Peyer's patch (tissue), 4 donors: ENCODE data around the gene GNPTG. TPM values are rescaled to one million over a fixed set of nuclear protein-coding genes. Genes with fewer than 3 reads are reported as not detected.
A peak's percentile ranks its signal among the peaks of the same experiment; 100 is the strongest.

ENCODE experiments used
- DNase-seq, 3 donors: peaks; one replicate each; pipeline ENCODE4 v3.0.0-alpha.2; 2017 to 2019
- H3K27ac ChIP-seq, 4 donors: fragments of 200-600 bp; sonication (generic); one replicate each; pipeline ENCODE4 v1.5.1; 2016 to 2019
- H3K27me3 ChIP-seq, 2 donors: fragments of 200-600 bp; sonication (generic); one replicate each; pipeline ENCODE4 v1.5.1; 2019
- H3K36me3 ChIP-seq, 3 donors: fragments of 200-600 bp; sonication (generic); one replicate each; pipeline ENCODE4 v1.5.1; 2016 to 2019
- H3K4me1 ChIP-seq, 4 donors: fragments of 200-600 bp; sonication (generic); one replicate each; pipeline ENCODE4 v1.5.1; 2016 to 2019
- H3K4me3 ChIP-seq, 4 donors: fragments of 200-600 bp; sonication (generic); 1 replicate in 3 of 4; 2 replicates in 1 of 4; pipeline ENCODE4 v1.5.1; 2016 to 2019; ENCODE audit warnings: mild to moderate bottlenecking in 1 of 4
- H3K9me3 ChIP-seq, 4 donors: fragments of 200-600 bp; sonication (generic); one replicate each; pipeline ENCODE4 v1.5.1; 2016 to 2019; ENCODE audit warnings: mild to moderate bottlenecking in 1 of 4
- POLR2A ChIP-seq, 2 donors: fragments of 450-650 bp; IDR thresholded peaks; one replicate each; pipeline ENCODE4 v1.5.1; 2017; ENCODE audit warnings: antibody characterized with exemption in 2 of 2, mild to moderate bottlenecking in 2 of 2, moderate library complexity in 2 of 2
- total RNA-seq, 4 donors: library from RNA; depleted of rRNA; stranded (reverse); fragments of >200 nt; gene quantifications; one replicate each; pipeline ENCODE4 v1.1.0, GENCODE V29; 2016
- TF ChIP-seq, protein P1 (sequence below), 6 experiments: fragments of 450-650 bp in 4 of 6; fragments of 200-600 bp in 2 of 6; sonication (generic) in 1 of 6; IDR thresholded peaks; one replicate each; pipeline ENCODE4 v1.5.1; 2017 to 2019; ENCODE audit warnings: antibody characterized with exemption in 6 of 6, mild to moderate bottlenecking in 3 of 6, moderate library complexity in 1 of 6

GNPTG gene
- total RNA-seq, 4 donors from 2014 or later = 51.1 to 83.3 (median 65.0) TPM

DNA sequence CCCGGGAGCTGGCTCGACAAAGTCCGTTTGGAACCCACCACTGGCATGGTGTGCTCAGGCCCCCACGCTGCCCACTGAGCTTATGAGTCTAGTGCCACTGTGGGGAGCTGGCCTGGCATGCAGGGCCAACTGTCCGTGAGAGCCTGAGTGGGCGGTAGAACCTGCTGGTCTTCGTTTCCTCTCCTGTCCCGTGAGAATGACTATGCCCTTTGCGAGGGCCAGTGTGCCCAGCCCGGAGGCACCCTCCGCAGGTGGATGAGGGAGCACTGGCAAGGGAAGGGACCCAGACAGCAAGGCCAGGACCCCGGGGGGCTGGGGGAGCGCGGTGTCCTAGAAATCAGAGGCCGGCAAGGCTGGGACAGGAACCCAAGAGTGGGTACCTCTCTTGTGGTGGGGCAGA, 15.1 kb upstream of the GNPTG start:
- Histone ChIP-seq H3K4me3 (no peak overlapping the region), H3K9me3 (no peaks in the 10 kb centered on the region), H3K4me1 (peaks cover 0 to 56% (median 22%) of the 10 kb centered on the region in 4 donors), H3K36me3 (no peaks in the 10 kb centered on the region), H3K27me3 (peaks cover 0 to 21% of the 10 kb centered on the region in 2 donors), H3K27ac (no peak overlapping the region)
- no peak for TF ChIP-seq POLR2A (IDR thresholded peaks at IDR 0.05)
- DNase-seq = no peak

DNA sequence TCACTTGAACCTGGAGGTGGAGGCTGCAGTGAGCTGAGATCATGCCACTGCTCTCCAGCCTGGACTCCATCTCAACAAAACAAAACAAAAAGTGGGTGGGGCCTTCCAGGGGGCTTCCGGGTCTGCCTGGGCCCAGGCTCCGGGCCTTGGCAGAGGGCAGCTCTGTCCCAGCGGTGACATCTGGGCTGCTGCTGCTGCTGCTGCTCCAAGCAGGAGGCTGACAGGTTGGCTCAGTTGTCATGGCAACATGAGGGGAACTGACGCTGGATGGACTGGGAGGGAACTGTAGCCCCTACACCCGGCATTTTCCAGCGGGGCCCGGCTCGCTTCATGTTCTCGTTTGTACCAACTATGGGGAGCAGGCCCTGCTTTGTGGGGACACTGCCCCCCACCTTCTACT, 14.2 kb upstream of the GNPTG start:
- peaks cover 2 to 57% (median 23%) of the 10 kb centered on the region in 4 donors for H3K4me1 ChIP-seq
- TF ChIP-seq POLR2A (IDR thresholded peaks at IDR 0.05) = no peak
- TF ChIP-seq, protein P1, sequence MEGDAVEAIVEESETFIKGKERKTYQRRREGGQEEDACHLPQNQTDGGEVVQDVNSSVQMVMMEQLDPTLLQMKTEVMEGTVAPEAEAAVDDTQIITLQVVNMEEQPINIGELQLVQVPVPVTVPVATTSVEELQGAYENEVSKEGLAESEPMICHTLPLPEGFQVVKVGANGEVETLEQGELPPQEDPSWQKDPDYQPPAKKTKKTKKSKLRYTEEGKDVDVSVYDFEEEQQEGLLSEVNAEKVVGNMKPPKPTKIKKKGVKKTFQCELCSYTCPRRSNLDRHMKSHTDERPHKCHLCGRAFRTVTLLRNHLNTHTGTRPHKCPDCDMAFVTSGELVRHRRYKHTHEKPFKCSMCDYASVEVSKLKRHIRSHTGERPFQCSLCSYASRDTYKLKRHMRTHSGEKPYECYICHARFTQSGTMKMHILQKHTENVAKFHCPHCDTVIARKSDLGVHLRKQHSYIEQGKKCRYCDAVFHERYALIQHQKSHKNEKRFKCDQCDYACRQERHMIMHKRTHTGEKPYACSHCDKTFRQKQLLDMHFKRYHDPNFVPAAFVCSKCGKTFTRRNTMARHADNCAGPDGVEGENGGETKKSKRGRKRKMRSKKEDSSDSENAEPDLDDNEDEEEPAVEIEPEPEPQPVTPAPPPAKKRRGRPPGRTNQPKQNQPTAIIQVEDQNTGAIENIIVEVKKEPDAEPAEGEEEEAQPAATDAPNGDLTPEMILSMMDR (IDR thresholded peaks at IDR 0.05) = no peak
- H3K9me3 ChIP-seq = no peaks in the 10 kb centered on the region
- peaks cover 0 to 21% of the 10 kb centered on the region in 2 donors for H3K27me3 ChIP-seq
- H3K36me3 ChIP-seq = no peaks in the 10 kb centered on the region
- no peak overlapping the region for H3K4me3 ChIP-seq
- DNase-seq = no peak
- no peak overlapping the region for H3K27ac ChIP-seq

DNA sequence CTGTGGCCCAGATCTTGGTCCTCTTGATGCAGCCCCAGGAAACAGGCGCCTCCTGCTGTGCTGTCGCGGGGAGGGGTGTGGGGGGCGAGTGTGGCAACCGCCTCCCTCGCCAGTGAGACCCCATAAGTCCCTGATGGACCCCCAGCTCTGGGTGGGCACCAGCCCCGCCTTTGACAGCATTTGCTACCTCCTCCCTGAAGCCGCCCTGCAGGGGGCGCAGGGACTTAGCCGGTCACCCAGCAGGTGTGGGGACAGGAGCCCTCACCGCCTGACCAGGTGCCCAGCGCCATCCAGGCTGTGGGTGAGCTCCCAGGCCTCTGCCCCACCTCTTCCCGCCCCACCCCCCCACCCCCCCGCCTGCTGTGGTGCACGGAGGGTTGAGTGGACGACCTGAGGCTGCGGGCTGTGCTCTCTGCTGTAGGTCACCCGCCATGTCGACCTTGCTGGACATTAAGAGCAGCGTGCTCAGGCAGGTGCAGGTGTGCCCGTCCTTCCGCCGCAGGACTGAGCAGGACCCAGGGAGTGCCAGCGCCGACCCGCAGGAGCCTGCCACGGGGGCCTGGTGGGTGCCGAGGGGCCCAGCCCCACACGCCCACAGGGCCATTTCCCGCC, 13.5 kb upstream of the GNPTG start:
- DNase-seq = peak in 2 of 3 donors; percentile 68 to 80
- Histone ChIP-seq H3K27ac (peak overlapping the region in 1 of 4 donors; percentile 42), H3K36me3 (no peaks in the 10 kb centered on the region), H3K9me3 (no peaks in the 10 kb centered on the region), H3K4me1 (peaks cover 3 to 52% (median 19%) of the 10 kb centered on the region in 4 donors), H3K27me3 (peaks cover 0 to 15% of the 10 kb centered on the region in 2 donors), H3K4me3 (no peak overlapping the region)
- TF ChIP-seq, protein P1 (IDR thresholded peaks at IDR 0.05) = peak in 5 of 6 experiments; percentile 18 to 53 (median 45)
- TF ChIP-seq POLR2A (IDR thresholded peaks at IDR 0.05) = no peak

DNA sequence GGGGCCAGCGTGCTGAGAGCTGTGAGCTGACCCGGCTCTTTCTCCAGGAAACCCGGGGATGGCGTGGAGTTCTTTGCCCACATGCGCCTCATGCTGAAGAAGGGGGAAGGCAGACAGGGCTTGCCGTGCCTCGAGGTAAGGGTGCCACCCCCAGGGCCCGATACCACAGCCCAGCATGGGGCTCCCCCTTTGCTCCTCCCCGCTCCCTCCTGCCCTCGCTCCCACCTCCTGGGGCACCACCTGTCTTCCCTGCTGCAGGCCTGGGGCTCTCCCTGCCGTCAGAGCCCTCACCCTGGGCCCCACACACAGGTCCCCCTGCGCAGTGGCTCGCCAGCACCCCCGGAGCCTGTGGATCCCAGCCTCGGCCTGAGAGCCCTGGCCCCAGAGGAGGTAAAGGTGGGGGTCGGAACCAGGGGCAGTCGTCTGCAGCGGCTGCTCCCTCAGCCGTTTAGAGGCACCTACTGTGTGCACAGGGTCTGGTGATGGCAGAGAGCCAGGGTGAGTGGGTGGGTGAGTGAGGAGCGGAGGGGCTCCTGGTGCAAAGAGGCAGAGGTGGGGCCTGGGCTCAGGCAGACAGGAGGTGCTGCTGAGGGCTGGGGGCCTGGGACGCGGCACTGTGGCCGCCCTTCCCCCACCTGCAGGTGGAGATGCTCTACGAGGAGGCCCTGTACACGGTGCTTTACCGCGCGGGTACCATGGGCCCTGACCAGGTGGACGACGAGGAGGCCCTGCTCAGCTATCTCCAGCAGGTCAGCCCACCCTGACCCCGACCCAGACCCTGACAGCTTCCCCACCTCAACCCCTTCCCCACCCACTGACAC, 12.7 kb upstream of the GNPTG start:
- no peaks in the 10 kb centered on the region for H3K9me3 ChIP-seq
- H3K4me1 ChIP-seq = peaks cover 3 to 52% (median 18%) of the 10 kb centered on the region in 4 donors
- H3K27ac ChIP-seq = peak overlapping the region in 1 of 4 donors; percentile 42
- H3K4me3 ChIP-seq = no peak overlapping the region
- TF ChIP-seq, protein P1 (IDR thresholded peaks at IDR 0.05) = no peak
- no peak for TF ChIP-seq POLR2A (IDR thresholded peaks at IDR 0.05)
- peaks cover 0 to 7% of the 10 kb centered on the region in 2 donors for H3K27me3 ChIP-seq
- no peaks in the 10 kb centered on the region for H3K36me3 ChIP-seq
- DNase-seq = peak in 1 of 3 donors; percentile 67

DNA sequence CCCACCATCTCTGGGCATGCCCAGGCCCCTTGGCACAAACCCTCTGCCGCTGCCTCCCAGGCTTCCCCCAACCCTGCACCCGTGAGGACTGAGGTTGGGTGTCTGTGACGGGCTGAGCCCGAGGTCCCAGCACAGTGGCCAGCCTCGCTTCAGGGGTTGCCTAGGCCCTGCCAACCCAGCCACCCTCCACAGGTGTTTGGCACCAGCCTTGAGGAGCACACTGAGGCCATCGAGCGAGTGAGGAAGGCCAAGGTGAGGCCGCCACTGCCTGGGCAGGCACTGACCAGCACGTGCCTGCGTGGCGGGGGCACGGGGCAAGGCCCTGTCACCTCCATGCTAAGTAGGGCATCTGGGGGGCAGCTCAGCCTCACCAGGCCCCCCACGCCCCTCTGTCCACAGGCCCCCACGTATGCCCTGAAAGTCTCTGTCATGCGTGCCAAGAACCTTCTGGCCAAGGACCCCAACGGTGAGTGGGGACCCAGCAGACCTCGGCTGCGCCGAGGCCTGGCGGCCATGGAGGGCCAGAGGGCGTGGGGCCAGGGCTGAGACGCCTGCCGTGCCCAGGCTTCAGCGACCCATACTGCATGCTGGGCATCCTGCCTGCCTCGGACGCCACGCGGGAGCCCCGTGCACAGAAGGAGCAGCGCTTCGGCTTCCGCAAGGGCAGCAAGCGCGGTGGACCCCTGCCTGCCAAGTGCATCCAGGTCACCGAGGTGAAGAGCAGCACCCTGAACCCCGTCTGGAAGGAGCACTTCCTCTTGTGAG, 10.8 kb upstream of the GNPTG start:
- H3K36me3 ChIP-seq = no peaks in the 10 kb centered on the region
- H3K9me3 ChIP-seq = no peaks in the 10 kb centered on the region
- peaks cover 3 to 36% (median 13%) of the 10 kb centered on the region in 4 donors for H3K4me1 ChIP-seq
- no peaks in the 10 kb centered on the region for H3K27me3 ChIP-seq
- TF ChIP-seq POLR2A (IDR thresholded peaks at IDR 0.05) = no peak
- TF ChIP-seq, protein P1 (IDR thresholded peaks at IDR 0.05) = no peak
- H3K4me3 ChIP-seq = no peak overlapping the region
- DNase-seq = no peak
- H3K27ac ChIP-seq = peak overlapping the region in 1 of 4 donors; percentile 78
